ENCODE results near the gene HIF3A.
A peak's percentile ranks its signal among the peaks of the same experiment; 100 is the strongest.
"Not testable (repeated sequence)": the region's sequence is repeated elsewhere in the genome, so short reads cannot be mapped to it uniquely, and the experiment has no call there.

The HIF3A gene

GRCh38 chr19:46296722-46297461 lies at the start of gene HIF3A:
HIF3A (plus strand) TSS chr19:46297042; CDS start chr19:46297077, 35 bp downstream.
- DNase-seq (ENCODE audit: low read depth in 2 of 2), result no peak

GRCh38 chr19:46250076-46250735 lies 46.6 kb upstream of the HIF3A start:
- no peak for DNase-seq (ENCODE audit: low read depth in 2 of 2)

GRCh38 chr19:46251416-46251815 lies 45.4 kb upstream of the HIF3A start:
- no peak for DNase-seq (ENCODE audit: low read depth in 2 of 2)

- no peak for DNase-seq (ENCODE audit: low read depth in 2 of 2)
These were observed 42.1 kb upstream of the HIF3A start for GRCh38 chr19:46254776-46255175.

GRCh38 chr19:46256855-46257254 lies 40.0 kb upstream of the HIF3A start:
- DNase-seq (ENCODE audit: low read depth in 2 of 2), result no peak

- not testable (repeated sequence) for DNase-seq (ENCODE audit: low read depth in 2 of 2)
These were observed 35.3 kb upstream of the HIF3A start for GRCh38 chr19:46261501-46261900.

GRCh38 chr19:46262684-46263296 lies 34.1 kb upstream of the HIF3A start:
- peak; percentile 22 to 55 for DNase-seq (ENCODE audit: low read depth in 2 of 2)

- DNase-seq (ENCODE audit: low read depth in 2 of 2), result not testable (repeated sequence)
These were observed 32.0 kb upstream of the HIF3A start for GRCh38 chr19:46264801-46265200.

GRCh38 chr19:46265217-46265828 lies 31.5 kb upstream of the HIF3A start:
- peak; percentile 45 to 60 for DNase-seq (ENCODE audit: low read depth in 2 of 2)

GRCh38 chr19:46269101-46269500 lies 27.7 kb upstream of the HIF3A start:
- DNase-seq (ENCODE audit: low read depth in 2 of 2), result no peak

GRCh38 chr19:46270521-46271256 lies 26.2 kb upstream of the HIF3A start:
- DNase-seq (ENCODE audit: low read depth in 2 of 2), result no peak

GRCh38 chr19:46271481-46272197 lies 25.2 kb upstream of the HIF3A start:
- DNase-seq (ENCODE audit: low read depth in 2 of 2), result peak in 1 of 2 donors; percentile 9

- not testable (repeated sequence) for DNase-seq (ENCODE audit: low read depth in 2 of 2)
These were observed 22.9 kb upstream of the HIF3A start for GRCh38 chr19:46273931-46274330.

- no peak for DNase-seq (ENCODE audit: low read depth in 2 of 2)
These were observed 17.7 kb upstream of the HIF3A start for GRCh38 chr19:46279177-46279576.

- DNase-seq (ENCODE audit: low read depth in 2 of 2), result no peak
These were observed 13.1 kb upstream of the HIF3A start for GRCh38 chr19:46283771-46284170.

GRCh38 chr19:46284635-46285034 lies 12.2 kb upstream of the HIF3A start:
- DNase-seq (ENCODE audit: low read depth in 2 of 2), result no peak

GRCh38 chr19:46287585-46287984 lies 9.3 kb upstream of the HIF3A start:
- no peak for DNase-seq (ENCODE audit: low read depth in 2 of 2)

- DNase-seq (ENCODE audit: low read depth in 2 of 2), result no peak
These were observed 7.8 kb upstream of the HIF3A start for GRCh38 chr19:46288896-46289588.

GRCh38 chr19:46289724-46290619 lies 6.9 kb upstream of the HIF3A start:
- DNase-seq (ENCODE audit: low read depth in 2 of 2), result no peak
